ENCODE measurements around the gene SLC26A11. TPM values are rescaled to one million over a fixed set of nuclear protein-coding genes. Genes with fewer than 3 reads are reported as not detected.

SLC26A11 gene
- total RNA-seq, 1 donor: 0.27 TPM

DNA sequence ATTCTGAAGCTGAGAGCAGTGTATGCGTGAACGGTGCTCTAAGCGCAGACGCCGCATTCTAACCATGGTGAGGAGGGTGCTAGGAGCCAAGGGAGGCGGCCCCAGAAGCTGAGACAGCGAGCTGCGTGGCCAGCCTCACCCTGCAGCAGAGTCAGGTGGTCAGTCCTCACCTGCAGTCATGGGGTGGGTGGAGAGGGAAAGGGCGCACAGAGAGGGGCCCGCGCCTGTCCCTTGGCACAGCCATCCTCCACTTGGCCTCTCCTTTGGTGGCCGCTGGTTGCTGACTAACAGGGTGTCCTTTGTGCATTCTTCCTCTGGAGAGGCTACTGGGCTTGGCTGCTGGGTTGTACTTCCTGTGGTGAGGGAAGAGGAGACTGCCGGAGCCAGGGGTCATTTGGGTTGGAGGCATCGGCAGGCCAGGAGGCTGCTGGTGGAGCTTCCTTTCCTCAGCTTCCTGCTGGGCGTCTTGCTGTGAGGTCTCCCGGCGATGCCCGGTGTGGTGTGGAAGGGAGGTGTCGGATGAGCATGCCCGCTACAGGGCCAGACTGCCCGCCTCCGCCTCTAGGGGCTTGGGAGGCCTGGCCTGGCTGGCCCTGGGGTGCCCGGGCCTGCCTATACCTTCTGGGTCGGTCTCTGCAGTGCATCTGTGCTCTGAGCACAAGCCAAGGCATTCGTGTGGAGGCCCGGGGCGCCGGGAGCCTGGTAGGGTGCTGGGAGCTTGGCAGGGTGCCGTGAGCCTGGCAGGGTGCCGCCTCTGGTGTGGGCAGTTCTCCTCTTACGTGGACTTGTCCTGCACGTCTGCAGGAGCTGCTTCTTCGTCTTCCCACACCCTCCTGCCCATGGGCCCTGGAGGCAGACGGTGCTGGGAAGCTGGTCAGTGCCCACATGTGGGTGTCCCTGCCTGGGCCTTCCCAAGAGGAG is 57.8 kb downstream of the SLC26A11 start:
- DNase-seq (ENCODE audit: low read depth in 2 of 3, low spot score in 2 of 3): no peak

GRCh38 chr17:80279895-80280294 is 59.7 kb downstream of the SLC26A11 start:
- DNase-seq (ENCODE audit: low read depth in 2 of 3, low spot score in 2 of 3): no peak

DNA sequence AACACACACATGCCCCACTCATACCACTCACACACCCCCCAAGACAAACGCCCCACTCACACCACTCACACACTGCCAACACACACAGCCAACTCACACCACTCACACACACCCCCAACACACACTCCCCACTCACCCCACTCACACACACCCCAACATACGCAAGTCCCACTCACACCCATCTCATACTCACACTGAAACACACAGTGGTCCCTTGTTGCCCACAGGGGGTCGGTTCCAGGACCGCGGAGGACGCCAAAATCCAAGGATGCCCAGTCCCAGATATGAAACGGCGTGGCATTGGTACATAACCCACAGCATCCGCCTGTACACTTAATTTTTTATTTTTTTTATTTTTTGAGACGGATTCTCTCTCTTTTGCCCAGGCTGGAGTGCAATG is 61.3 kb downstream of the SLC26A11 start:
- no peak for DNase-seq (ENCODE audit: low read depth in 2 of 3, low spot score in 2 of 3)

DNA sequence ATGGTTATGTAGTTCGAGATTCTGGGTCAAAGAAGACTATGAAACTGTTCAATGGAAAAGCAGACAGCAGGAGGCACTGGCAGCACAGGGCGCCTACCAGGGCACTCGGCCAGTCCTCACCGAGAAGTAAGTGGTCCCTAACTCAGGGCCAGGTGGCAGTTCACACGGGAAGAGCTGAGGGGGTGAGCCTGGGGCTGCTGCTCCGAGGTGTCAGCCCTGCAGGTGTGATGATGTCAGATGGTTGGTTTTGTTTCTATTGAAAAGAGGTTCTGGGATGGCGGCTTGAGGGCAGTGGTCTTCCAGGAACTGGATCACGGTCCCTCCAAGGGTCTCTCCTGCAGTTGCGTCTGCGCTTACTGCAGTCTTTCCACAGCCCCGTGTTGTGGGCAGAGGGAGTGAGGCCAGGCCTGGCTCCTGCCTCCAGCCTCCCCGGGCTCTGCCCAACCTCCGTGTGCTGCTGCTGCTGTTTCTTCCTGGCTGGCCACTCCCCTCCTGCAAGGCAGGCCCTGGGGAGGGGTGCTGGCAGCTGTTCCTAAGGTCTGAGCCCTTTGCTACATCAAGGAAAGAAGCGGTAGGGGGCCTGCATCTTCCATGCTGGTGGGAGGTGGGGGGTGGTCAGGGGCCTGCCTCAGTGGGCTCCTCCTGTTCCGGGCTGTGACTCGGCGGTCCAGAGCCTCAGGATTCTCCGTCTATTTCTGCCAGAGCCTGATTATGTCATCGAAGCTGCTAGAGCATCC is 63.1 kb downstream of the SLC26A11 start:
- DNase-seq (ENCODE audit: low read depth in 2 of 3, low spot score in 2 of 3): no peak

- no peak for DNase-seq (ENCODE audit: low read depth in 2 of 3, low spot score in 2 of 3)
These were observed 64.4 kb downstream of the SLC26A11 start for GRCh38 chr17:80284631-80285030.

- DNase-seq (ENCODE audit: low read depth in 2 of 3, low spot score in 2 of 3): no peak
These were observed 65.2 kb downstream of the SLC26A11 start for GRCh38 chr17:80285237-80285920.

- DNase-seq (ENCODE audit: low read depth in 2 of 3, low spot score in 2 of 3): no peak
These were observed 66.4 kb downstream of the SLC26A11 start for GRCh38 chr17:80286638-80286960.

DNA sequence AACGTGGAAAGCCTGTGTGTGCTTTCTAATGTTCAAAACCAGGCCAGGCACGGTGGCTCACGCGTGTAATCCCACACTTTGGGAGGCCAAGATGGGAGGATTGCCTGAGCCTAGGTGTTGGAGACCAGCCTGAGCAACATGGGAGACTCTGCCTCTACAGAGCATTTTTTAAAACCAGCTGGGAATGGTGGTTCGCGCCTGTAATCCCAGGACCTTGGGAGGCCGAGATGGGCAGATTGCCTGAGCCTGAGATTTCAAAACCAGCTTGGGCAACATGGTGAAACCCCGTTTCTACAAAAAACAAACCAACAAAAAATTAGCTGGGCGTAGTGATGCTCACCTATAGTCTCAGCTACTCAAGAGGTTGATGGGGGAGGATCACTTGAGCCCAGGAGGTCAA is 66.8 kb downstream of the SLC26A11 start:
- DNase-seq (ENCODE audit: low read depth in 2 of 3, low spot score in 2 of 3): no peak

- no peak for DNase-seq (ENCODE audit: low read depth in 2 of 3, low spot score in 2 of 3)
These were observed 67.8 kb downstream of the SLC26A11 start for GRCh38 chr17:80287806-80288567.

DNA sequence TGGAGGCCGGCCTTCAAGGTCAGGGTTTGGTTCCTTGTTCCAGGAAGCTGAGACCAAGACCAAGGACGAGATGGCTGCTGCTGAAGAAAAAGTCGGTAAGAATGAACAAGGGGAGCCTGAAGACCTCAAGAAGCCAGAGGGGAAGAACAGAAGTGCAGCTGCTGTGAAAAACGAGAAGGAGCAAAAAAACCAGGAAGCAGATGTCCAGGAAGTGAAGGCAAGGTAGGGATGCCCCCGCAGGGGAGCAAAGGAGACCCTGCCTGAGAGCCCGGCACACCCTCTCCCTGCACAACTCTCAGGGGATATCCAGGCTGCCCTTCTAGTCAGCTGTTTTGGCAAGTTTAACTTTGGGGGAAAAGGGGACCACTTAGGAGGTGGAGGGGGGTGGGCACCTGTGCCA is 69.4 kb downstream of the SLC26A11 start:
- peak in 2 of 3 donors; percentile 69 to 85 for DNase-seq (ENCODE audit: low read depth in 2 of 3, low spot score in 2 of 3)

GRCh38 chr17:80290156-80290555 is 69.9 kb downstream of the SLC26A11 start:
- DNase-seq (ENCODE audit: low read depth in 2 of 3, low spot score in 2 of 3): peak in 1 of 3 donors; percentile 7

GRCh38 chr17:80291260-80291659 is 71.0 kb downstream of the SLC26A11 start:
- no peak for DNase-seq (ENCODE audit: low read depth in 2 of 3, low spot score in 2 of 3)

- no peak for DNase-seq (ENCODE audit: low read depth in 2 of 3, low spot score in 2 of 3)
These were observed 71.7 kb downstream of the SLC26A11 start for GRCh38 chr17:80291691-80292487.

DNA sequence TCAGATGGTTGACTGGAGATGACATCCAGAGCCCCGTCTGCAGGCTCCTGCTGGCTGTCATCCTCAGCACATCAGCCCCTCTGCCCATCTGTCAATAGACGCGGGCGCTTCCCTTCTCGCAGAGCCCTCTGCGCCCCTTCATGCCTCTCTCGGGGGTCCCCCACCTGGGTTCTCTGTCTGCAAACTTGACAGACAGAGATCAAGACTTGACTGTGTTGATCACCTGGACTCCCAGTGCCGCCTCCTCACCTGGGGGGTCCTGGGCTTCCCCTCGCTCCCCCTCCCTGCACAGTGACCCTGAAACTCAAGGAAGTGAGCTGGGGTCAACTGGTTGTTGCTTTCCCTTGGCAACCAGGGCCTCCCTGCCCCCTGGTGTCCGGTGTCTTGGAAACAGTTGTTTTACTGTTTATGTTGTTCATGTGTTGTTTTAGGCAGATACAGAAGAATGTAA is 72.3 kb downstream of the SLC26A11 start:
- no peak for DNase-seq (ENCODE audit: low read depth in 2 of 3, low spot score in 2 of 3)

DNA sequence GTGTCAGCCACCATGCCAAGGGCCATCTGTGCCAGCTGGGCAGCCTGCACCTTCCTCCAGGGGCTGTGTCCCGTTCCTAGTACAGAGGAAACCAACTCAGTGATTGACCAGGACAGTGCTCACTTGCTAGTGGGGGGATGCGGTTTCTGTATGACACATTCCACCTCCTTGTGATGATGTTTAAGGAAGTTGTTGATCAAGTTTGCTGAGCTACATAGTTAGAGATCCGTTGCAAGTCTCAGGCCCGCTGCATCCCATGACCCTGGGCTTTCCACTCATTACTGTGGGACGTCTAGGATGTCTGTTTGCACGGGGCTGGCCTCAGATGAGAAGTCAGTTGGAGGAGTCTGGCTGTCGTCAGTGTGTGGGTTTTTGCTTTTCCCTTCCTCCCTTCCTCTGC is 74.0 kb downstream of the SLC26A11 start:
- no peak for DNase-seq (ENCODE audit: low read depth in 2 of 3, low spot score in 2 of 3)

GRCh38 chr17:80294653-80295052 is 74.4 kb downstream of the SLC26A11 start:
- no peak for DNase-seq (ENCODE audit: low read depth in 2 of 3, low spot score in 2 of 3)

DNA sequence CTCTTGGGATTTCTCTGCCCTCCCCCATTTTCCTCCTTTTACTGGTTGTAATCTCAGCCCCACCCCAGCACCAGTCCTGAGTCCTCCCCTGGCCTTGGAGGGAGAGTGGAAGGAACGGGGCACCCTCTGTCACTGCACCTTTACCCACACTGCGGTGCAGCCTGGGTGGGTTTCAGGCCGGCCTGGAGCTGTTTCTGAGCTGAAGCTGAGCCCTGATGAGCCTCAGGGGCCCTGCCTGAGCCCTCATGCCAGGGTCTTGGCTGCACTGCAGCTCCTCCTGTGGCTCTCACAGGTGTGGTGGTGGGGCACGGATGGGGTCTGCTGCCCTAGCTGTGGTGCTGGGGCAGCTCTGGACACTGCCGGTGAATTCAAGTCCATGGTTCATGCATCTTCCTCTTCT is 74.9 kb downstream of the SLC26A11 start:
- DNase-seq (ENCODE audit: low read depth in 2 of 3, low spot score in 2 of 3): no peak

GRCh38 chr17:80295559-80295958 is 75.3 kb downstream of the SLC26A11 start:
- no peak for DNase-seq (ENCODE audit: low read depth in 2 of 3, low spot score in 2 of 3)

DNA sequence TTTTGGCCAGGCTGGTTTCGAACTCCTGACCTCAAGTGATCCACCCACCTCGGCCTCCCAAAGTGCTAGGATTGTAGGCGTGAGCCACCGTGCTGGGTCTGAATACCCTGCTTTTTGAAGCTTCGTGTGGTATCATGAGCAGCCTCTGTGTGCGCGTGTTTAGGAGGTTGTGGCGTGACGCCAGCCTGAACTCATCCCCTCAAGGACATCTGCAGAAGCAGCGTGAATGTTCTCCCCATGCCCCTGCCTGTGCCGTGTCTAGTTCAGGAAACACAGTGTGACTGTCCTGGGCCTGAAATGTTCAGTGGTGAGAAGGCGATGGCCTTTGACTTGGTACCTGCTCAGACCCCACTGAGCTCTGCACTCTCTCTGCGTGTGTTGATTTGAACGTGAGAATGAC is 76.0 kb downstream of the SLC26A11 start:
- DNase-seq (ENCODE audit: low read depth in 2 of 3, low spot score in 2 of 3): no peak

Data from hematopoietic multipotent progenitor cell (in vitro differentiated cells).